ENCODE measurements around the gene FGFRL1.

Gene FGFRL1

DNA sequence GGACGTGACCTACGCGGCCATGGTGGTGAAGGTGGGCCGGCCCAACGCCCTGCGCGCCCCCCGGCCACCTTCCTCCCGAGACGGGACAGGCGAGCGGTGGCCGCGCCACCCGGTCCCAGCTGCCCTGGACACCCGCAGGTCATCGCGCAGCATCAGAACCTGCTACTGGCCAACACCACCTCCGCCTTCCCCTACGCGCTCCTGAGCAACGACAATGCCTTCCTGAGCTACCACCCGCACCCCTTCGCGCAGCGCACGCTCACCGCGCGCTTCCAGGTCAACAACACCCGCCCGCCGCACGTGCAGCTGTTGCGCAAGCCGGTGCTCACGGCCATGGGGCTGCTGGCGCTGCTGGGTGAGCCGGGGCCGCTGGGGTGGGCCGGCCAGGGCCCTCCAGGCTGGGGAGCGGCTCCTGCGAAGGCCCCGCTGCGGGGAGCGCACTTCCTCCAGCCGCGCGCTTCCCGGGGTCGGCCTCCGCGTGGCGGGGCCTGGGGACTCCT lies 9.2 kb upstream of the FGFRL1 start:
- peak overlapping the region; percentile 48 for H3K4me3 ChIP-seq
- TF ChIP-seq, protein P1, sequence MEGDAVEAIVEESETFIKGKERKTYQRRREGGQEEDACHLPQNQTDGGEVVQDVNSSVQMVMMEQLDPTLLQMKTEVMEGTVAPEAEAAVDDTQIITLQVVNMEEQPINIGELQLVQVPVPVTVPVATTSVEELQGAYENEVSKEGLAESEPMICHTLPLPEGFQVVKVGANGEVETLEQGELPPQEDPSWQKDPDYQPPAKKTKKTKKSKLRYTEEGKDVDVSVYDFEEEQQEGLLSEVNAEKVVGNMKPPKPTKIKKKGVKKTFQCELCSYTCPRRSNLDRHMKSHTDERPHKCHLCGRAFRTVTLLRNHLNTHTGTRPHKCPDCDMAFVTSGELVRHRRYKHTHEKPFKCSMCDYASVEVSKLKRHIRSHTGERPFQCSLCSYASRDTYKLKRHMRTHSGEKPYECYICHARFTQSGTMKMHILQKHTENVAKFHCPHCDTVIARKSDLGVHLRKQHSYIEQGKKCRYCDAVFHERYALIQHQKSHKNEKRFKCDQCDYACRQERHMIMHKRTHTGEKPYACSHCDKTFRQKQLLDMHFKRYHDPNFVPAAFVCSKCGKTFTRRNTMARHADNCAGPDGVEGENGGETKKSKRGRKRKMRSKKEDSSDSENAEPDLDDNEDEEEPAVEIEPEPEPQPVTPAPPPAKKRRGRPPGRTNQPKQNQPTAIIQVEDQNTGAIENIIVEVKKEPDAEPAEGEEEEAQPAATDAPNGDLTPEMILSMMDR (IDR thresholded peaks at IDR 0.05) = no peak
- no peak overlapping the region for H3K27ac ChIP-seq
- DNase-seq (ENCODE audit: low spot score) = no peak

DNA sequence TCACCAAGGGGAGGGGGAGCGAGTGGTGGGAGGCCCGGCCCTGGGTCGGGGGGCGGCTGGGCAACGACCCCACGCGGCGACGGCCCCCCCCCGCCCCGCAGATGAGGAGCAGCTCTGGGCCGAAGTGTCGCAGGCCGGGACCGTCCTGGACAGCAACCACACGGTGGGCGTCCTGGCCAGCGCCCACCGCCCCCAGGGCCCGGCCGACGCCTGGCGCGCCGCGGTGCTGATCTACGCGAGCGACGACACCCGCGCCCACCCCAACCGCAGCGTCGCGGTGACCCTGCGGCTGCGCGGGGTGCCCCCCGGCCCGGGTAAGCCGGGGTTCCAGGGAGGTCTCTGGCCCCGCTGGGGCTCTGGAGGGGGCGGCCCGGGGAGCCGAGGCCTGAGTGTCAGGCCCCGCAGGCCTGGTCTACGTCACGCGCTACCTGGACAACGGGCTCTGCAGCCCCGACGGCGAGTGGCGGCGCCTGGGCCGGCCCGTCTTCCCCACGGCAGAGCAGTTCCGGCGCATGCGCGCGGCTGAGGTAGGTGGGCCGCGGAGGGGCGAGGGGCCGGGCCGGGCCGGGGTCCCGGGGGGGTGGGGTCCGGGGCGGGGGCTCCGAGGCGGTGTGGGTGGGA lies 8.7 kb upstream of the FGFRL1 start:
- Histone ChIP-seq H3K27ac (no peak overlapping the region), H3K4me3 (peak overlapping the region; percentile 48)
- TF ChIP-seq, protein P1 (IDR thresholded peaks at IDR 0.05) = no peak
- no peak for DNase-seq (ENCODE audit: low spot score)

DNA sequence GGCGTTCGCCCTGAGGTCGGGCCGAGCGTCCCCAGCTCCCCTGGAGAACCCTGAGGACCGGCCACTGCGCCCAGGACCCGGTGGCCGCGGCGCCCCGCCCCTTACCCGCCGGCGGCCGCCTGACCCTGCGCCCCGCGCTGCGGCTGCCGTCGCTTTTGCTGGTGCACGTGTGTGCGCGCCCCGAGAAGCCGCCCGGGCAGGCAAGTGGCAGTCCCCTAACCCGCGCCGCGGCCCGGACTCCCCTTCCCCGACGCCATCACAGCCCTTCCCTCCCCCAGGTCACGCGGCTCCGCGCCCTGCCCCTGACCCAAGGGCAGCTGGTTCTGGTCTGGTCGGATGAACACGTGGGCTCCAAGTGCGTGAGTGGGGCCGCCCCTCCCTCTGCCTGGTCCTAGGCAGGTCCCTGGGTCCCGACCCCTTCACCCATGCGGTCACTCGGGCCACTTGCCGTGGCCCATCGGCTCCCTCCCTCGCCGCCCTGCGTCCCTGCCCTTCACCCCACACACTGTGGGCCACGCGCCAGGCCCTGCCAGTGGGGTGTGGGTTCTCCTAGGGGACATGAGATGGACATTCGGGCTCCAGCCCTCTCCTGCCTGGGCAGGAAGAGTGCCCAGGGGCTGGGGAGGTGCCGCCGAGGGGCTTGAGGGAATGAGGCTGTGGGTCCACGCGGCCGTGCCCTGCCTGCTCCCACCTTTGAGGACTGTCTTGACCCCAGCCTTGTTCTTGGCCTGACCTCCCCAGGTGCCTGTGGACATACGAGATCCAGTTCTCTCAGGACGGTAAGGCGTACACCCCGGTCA lies 8.0 kb upstream of the FGFRL1 start:
- TF ChIP-seq, protein P1 (IDR thresholded peaks at IDR 0.05) = no peak
- Histone ChIP-seq H3K27ac (no peak overlapping the region), H3K4me3 (peak overlapping the region; percentile 48)
- no peak for DNase-seq (ENCODE audit: low spot score)

DNA sequence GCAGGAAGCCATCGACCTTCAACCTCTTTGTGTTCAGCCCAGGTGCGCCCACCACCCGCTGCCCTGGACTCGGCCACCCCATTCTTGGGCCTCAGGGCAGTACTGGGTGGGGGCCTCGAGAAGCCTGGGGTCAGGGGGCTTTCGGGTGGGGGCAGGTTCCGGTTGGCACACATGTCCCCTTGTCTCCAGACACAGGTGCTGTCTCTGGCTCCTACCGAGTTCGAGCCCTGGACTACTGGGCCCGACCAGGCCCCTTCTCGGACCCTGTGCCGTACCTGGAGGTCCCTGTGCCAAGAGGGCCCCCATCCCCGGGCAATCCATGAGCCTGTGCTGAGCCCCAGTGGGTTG lies 7.4 kb upstream of the FGFRL1 start:
- Histone ChIP-seq H3K27ac (no peak overlapping the region), H3K4me3 (no peak overlapping the region)
- DNase-seq (ENCODE audit: low spot score) = no peak
- TF ChIP-seq, protein P1 (IDR thresholded peaks at IDR 0.05) = no peak

DNA sequence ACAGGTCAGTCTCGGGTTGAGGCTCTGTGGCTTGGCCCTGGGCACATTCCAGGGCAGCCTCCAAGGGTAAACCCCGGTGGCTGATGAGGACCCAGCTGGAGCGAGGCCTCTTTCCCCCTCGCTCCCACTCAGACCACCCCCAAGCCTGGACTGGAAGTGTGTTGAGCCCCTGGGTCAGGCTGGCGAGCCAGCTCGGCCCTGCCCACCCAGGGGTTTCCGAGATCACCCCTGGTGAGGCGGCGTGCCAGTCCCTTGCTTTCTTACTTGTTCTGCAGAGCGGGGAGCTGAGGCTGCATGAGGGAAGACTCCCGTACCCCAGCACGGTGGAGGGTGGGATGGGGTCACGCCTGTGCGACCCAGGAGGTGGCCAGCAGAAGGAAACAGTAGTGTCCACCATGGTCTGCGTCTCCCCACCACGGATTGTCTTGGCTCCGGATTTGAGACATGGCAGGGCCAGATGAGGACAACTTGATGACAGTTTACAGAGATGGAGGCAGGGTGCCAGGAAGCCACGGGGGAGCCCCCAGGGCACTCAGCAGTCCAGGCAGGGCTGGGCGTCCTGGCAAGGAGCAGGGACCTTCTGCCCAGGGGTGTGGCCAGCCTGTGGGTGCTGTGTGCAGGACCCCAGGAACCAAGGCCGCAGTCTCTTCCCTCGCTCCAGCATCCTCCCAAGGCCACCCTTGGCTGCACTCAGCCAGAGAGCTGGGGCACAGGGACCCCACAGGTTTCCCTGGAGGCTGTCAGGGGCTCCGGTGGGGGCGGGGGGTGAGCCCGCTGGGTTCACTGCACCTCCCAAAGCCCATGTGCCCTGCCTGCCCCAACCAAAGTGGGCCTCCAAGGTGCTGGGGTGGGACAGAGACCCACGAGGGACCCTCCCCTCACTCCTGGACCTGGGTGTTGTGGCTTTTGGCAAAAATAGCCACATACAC lies 6.6 kb upstream of the FGFRL1 start:
- TF ChIP-seq, protein P1 (IDR thresholded peaks at IDR 0.05) = no peak
- H3K27ac ChIP-seq = no peak overlapping the region
- no peak overlapping the region for H3K4me3 ChIP-seq
- no peak for DNase-seq (ENCODE audit: low spot score)

DNA sequence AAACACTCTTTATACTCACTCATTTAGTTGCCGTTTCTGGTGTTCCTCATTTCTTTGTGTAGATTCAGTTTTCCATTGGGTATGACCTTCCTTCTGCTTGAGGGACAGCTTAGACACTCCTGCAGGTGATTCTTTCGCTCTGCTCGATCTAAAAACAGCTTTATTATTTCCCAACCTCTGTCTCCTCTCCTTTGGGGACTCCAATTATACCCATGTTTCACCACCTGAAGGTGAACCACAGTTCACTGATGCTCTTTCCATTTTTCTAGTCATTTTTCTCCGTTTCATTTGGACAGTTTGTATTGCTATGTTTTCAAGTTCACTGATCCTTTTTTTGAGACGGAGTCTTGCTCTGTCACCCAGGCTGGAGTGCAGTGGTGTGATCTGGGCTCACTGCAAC lies 4.6 kb upstream of the FGFRL1 start:
- no peak overlapping the region for H3K4me3 ChIP-seq

More for the DNA sequence above, 4.6 kb upstream of the FGFRL1 start:
- TF ChIP-seq, protein P1 (IDR thresholded peaks at IDR 0.05) = no peak
- no peak overlapping the region for H3K27ac ChIP-seq
- no peak for DNase-seq (ENCODE audit: low spot score)

Measured in coronary artery (tissue), 2 donors.